Tibial nerve (tissue), 4 donors: Measurements from ENCODE around the gene HOXA3. TPM values are rescaled to one million over a fixed set of nuclear protein-coding genes. Genes with fewer than 3 reads are reported as not detected.

Source experiments
- DNase-seq, 2 donors: peaks; one replicate each; pipeline ENCODE4 v3.0.0-alpha.2; 2019; ENCODE audit warnings: low spot score in 2 of 2
- H3K27ac ChIP-seq, 4 donors: fragments of 200-600 bp; sonication (generic) in 3 of 4; one replicate each; pipeline ENCODE4 v1.5.1; 2017 to 2019; ENCODE audit warnings: mild to moderate bottlenecking in 1 of 4
- H3K27me3 ChIP-seq, 2 donors: fragments of 200-600 bp; sonication (generic) in 1 of 2; one replicate each; pipeline versions ENCODE4 v1.5.1 to v1.6.0; 2017 to 2019
- H3K36me3 ChIP-seq, 3 donors: fragments of 200-600 bp; sonication (generic); one replicate each; pipeline ENCODE4 v1.5.1; 2018 to 2019
- H3K4me1 ChIP-seq, 4 donors: fragments of 200-600 bp; sonication (generic) in 3 of 4; one replicate each; pipeline ENCODE4 v1.5.1; 2017 to 2019
- H3K4me3 ChIP-seq, 4 donors: fragments of 200-600 bp; sonication (generic) in 3 of 4; one replicate each; pipeline ENCODE4 v1.5.1; 2017 to 2019; ENCODE audit warnings: mild to moderate bottlenecking in 1 of 4, moderate library complexity in 1 of 4
- H3K9me3 ChIP-seq, 4 donors: fragments of 200-600 bp; sonication (generic) in 3 of 4; one replicate each; pipeline ENCODE4 v1.5.1; 2017 to 2019
- CTCF ChIP-seq, 5 experiments: fragments of 200-600 bp in 3 of 5; fragments of 450-650 bp in 2 of 5; sonication (generic) in 3 of 5; IDR thresholded peaks; one replicate each; pipeline ENCODE4 v1.5.1; 2016 to 2019; ENCODE audit warnings: antibody characterized with exemption in 5 of 5, mild to moderate bottlenecking in 3 of 5, moderate library complexity in 2 of 5
- EP300 ChIP-seq, 2 donors: sonication (generic); formaldehyde crosslinking; IDR thresholded peaks; one replicate each; pipeline ENCODE4 v1.6.1; 2017; ENCODE audit warnings: antibody characterized with exemption in 2 of 2, mild to moderate bottlenecking in 1 of 2
- POLR2A ChIP-seq, 2 donors: fragments of 450-650 bp; IDR thresholded peaks; one replicate each; pipeline ENCODE4 v1.6.1; 2017; ENCODE audit warnings: antibody characterized with exemption in 2 of 2, mild to moderate bottlenecking in 2 of 2, moderate library complexity in 2 of 2
- WGBS, 2 donors: methylation state at CpG; one replicate each; pipeline ENCODE4 v1.1.5; 2018; 5-methylcytosine and 5-hydroxymethylcytosine counted together
- total RNA-seq, 4 donors: library from RNA; depleted of rRNA; stranded (reverse); fragments of >200 nt; gene quantifications; one replicate each; pipeline ENCODE4 v1.1.0, GENCODE V29; 2016

The HOXA3 gene
- total RNA-seq, 4 donors from 2014 or later: 7.0 to 18.8 (median 8.7) TPM

GRCh38 chr7:27091941-27092818, 60.2 kb downstream of the HOXA3 start:
- Histone ChIP-seq H3K4me3 (no peak overlapping the region), H3K4me1 (peaks cover 0 to 36% (median 0%) of the 10 kb centered on the region in 4 donors), H3K27ac (no peak overlapping the region), H3K36me3 (no peaks in the 10 kb centered on the region), H3K27me3 (peaks cover 0 to 75% of the 10 kb centered on the region in 2 donors), H3K9me3 (peaks cover 0 to 11% (median 0%) of the 10 kb centered on the region in 4 donors)
- DNase-seq: no peak
- WGBS, 2 donors: 70 to 73% methylated on average over 9 of the region's 9 CpGs
- TF ChIP-seq EP300 (IDR thresholded peaks at IDR 0.05) (no peak), CTCF (IDR thresholded peaks at IDR 0.05) (no peak), POLR2A (IDR thresholded peaks at IDR 0.05) (no peak)

DNA sequence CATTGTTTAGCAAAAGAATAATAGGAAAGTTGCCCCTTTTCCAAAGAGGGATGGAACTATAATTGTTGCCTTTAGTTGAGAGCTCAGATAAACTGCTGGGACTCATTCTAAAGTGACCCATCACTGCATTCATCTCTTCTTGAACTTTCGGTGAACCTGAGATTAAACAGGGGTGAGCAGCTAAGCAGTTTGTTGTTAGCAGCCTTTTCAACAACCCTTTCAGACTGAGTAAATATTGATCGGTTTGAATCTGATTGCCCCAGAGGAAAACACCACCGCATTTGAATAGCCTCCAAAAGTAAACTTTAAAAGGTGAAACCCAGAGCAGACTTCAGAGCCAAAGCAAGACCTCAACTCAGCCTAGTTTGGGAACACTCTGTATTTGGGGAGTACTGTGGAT, 61.3 kb downstream of the HOXA3 start:
- 41 to 51% methylated on average over 3 of the region's 3 CpGs for WGBS, 2 donors
- H3K27ac ChIP-seq: no peak overlapping the region
- H3K4me1 ChIP-seq: peaks cover 0 to 26% (median 0%) of the 10 kb centered on the region in 4 donors
- H3K27me3 ChIP-seq: peaks cover 0 to 72% of the 10 kb centered on the region in 2 donors
- H3K9me3 ChIP-seq: peaks cover 0 to 13% (median 0%) of the 10 kb centered on the region in 4 donors
- no peak for DNase-seq
- H3K4me3 ChIP-seq: no peak overlapping the region
- TF ChIP-seq CTCF (IDR thresholded peaks at IDR 0.05) (no peak), EP300 (IDR thresholded peaks at IDR 0.05) (no peak), POLR2A (IDR thresholded peaks at IDR 0.05) (no peak)
- no peaks in the 10 kb centered on the region for H3K36me3 ChIP-seq

DNA sequence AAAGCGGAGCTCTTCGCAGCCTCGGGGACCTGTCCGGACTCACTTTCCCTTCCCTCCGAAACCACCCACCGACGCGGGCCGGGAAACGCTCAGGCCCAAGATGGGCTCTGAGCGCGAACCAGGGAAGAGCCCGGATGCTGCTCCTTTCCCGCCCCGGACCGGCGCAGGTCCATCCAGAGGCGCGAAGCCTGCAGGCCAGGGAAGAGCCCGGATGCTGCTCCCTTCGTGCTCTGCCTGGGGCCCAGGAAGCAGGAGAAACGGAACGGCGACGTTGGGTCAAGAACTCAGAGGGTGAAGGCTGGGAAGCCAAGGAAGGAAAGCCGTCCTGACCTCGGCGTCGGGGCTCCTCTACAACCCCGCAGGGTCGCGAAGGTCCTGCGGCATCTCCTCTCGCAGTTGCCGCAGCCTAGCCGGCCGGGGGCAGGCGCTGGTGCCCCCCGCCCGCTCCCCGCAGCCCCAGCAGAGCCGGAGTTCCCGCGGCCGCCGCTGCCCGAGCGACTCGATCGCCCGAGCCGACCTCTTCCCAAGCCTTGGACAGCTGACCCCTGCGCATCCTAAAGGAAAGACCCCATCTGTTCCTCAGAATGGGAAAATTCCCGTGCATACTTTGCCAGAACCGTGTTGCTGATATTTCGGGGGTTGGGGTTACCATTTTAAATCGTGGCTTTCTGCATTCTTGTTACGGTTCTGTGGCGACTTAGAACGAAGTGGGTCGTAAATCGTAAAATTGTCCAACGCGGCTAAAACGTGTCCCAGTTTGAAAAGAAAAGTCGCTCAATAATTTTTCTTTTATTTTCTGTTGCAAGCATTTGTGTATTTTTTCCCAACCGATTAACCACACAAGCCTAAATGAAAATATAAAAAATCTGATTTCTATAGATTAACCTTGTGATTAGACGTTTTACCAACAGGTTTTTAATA, 64.1 kb downstream of the HOXA3 start:
- 30 to 35% methylated on average over 47 to 66 of the region's 68 CpGs for WGBS, 2 donors
- no peak for TF ChIP-seq POLR2A (IDR thresholded peaks at IDR 0.05)
- no peak for TF ChIP-seq CTCF (IDR thresholded peaks at IDR 0.05)
- TF ChIP-seq EP300 (IDR thresholded peaks at IDR 0.05): no peak

GRCh38 chr7:27083646-27084045, 68.7 kb downstream of the HOXA3 start:
- TF ChIP-seq POLR2A (IDR thresholded peaks at IDR 0.05): no peak
- no peak for TF ChIP-seq CTCF (IDR thresholded peaks at IDR 0.05)
- TF ChIP-seq EP300 (IDR thresholded peaks at IDR 0.05): no peak
- peaks cover 0 to 7% (median 0%) of the 10 kb centered on the region in 4 donors for H3K4me1 ChIP-seq
- no peak overlapping the region for H3K4me3 ChIP-seq
- peaks cover 0 to 22% of the 10 kb centered on the region in 2 donors for H3K27me3 ChIP-seq
- peaks cover 0 to 13% (median 0%) of the 10 kb centered on the region in 4 donors for H3K9me3 ChIP-seq
- DNase-seq: no peak
- H3K27ac ChIP-seq: no peak overlapping the region
- 94% methylated on average over 2 of the region's 2 CpGs for WGBS, 2 donors
- no peaks in the 10 kb centered on the region for H3K36me3 ChIP-seq

More for the DNA sequence above, 64.1 kb downstream of the HOXA3 start:
- Histone ChIP-seq H3K27ac (no peak overlapping the region), H3K4me1 (peaks cover 0 to 7% (median 0%) of the 10 kb centered on the region in 4 donors), H3K27me3 (peaks cover 0 to 58% of the 10 kb centered on the region in 2 donors), H3K4me3 (peak overlapping the region in 1 of 4 donors; percentile 2), H3K36me3 (no peaks in the 10 kb centered on the region), H3K9me3 (peaks cover 0 to 13% (median 0%) of the 10 kb centered on the region in 4 donors)
- DNase-seq: no peak
